Activated naive CD8-positive, alpha-beta T cell treated with anti-CD3 and anti-CD28 coated beads, Interleukin-2, amount 10 ng/mL, durations not matched to agents 7 days and 5 days (primary cell): ENCODE results near the gene COL23A1. TPM values are rescaled to one million over a fixed set of nuclear protein-coding genes. Genes with fewer than 3 reads are reported as not detected.
A peak's percentile ranks its signal among the peaks of the same experiment; 100 is the strongest.
"Not testable (repeated sequence)": the region's sequence is repeated elsewhere in the genome, so short reads cannot be mapped to it uniquely, and the experiment has no call there.

ENCODE experiments used
- ATAC-seq: fragments of 150-1000 bp; cut with Tn5 transposase; one replicate; pipeline ENCODE4 v1.10.0; 2021; ENCODE audit warnings: low read depth, moderate library complexity
- POLR2A ChIA-PET: fragments of 350-600 bp; sonication (Branson Sonifier 250); formaldehyde crosslinking; loops from one replicate; lab custom pipeline; 2021; ENCODE audit warnings: antibody characterized with exemption; lab: Charles Lee
- DNase-seq: peaks from one replicate; pipeline ENCODE4 v3.0.0; 2021
- H3K27ac Mint-ChIP-seq: one replicate; pipeline ENCODE4 v1.8.0; 2022; ENCODE audit warnings: mild to moderate bottlenecking, mixed read lengths
- H3K27me3 Mint-ChIP-seq: one replicate; pipeline ENCODE4 v1.8.0; 2022; ENCODE audit warnings: mild to moderate bottlenecking, moderate library complexity, mixed read lengths
- H3K36me3 Mint-ChIP-seq: one replicate; pipeline ENCODE4 v1.8.0; 2021; ENCODE audit warnings: mild to moderate bottlenecking, mixed read lengths
- H3K4me1 Mint-ChIP-seq: one replicate; pipeline ENCODE4 v1.8.0; 2021; ENCODE audit warnings: mixed read lengths
- H3K4me3 Mint-ChIP-seq: one replicate; pipeline ENCODE4 v1.8.0; 2022; ENCODE audit warnings: mild to moderate bottlenecking, moderate library complexity, mixed read lengths
- H3K9me3 Mint-ChIP-seq: one replicate; pipeline ENCODE4 v1.8.0; 2021; ENCODE audit warnings: mixed read lengths
- total RNA-seq, 2 experiments: library from RNA; stranded (reverse); gene quantifications; one replicate each; pipeline ENCODE4 v1.2.3, GENCODE V29; 2021

Gene COL23A1
- total RNA-seq, 2 experiments from 2014 or later = 0.60 to 0.83 TPM

DNA sequence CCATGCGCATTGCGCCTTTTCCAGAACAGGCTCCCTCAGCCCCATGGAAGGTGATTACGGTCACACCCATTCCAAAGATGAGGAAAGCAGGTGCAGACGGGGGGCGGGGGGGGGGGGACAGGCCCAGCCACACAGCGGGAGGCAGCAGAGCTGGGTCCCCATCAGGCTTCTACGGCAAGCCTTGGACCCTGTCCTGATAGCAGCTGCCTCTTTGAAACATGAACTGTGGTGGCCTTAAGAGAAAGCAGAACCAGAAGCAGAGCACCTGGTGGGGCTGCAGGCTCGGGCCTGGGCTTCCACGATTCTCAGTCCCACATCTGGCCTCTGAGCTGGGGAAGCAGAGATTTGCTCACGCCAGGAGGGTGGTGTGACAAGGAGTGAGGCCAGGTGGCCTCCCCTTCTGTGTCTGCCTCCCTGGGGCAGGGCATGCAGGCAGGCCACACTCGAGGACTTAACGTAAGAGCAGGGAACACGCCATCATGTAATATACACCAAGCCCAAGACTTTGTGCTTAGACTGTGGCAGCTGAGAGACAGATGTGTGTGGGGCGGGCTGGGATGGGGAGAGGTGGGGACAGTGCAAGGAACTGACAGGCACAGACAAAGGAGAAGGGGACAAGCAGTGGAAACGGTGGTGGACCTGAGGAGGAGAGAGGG is 343.4 kb downstream of the COL23A1 start:
- ATAC-seq (no peak), DNase-seq (no peak)
- peaks cover 2% of the 10 kb centered on the region for H3K36me3 Mint-ChIP-seq
- no peaks in the 10 kb centered on the region for H3K27me3 Mint-ChIP-seq
- H3K4me3 Mint-ChIP-seq = peak overlapping the region; percentile 25
- peaks cover 56% of the 10 kb centered on the region for H3K4me1 Mint-ChIP-seq
- H3K9me3 Mint-ChIP-seq = no peaks in the 10 kb centered on the region
- H3K27ac Mint-ChIP-seq = peak overlapping the region; percentile 80
- POLR2A ChIA-PET = interaction anchor here (0.9 to 1.3 kb wide), 2 partner anchors 15 to 42 kb away, joined by 4 to 5 read pairs; partner anchors contain the start of genes HNRNPAB and PHYKPL

DNA sequence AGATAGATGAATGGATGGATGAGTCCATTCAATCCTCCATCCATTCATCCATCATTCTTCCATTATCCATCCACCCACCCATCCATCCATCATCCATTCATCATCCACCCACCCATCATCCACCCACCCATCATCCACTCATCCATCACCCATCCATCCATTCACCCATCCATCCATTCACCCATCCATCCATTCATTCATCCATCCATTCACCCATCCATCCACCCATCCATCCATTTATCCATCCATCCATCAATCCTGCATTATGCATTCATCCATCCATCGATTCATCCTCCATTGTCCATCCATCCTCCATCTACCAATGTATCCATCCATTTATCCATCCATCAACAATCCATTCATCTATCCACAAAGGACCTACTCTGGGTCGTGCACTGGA is 344.8 kb downstream of the COL23A1 start:
- Mint-ChIP-seq H3K9me3 (no peaks in the 10 kb centered on the region), H3K36me3 (peaks cover 2% of the 10 kb centered on the region), H3K4me3 (no peak overlapping the region), H3K4me1 (peaks cover 61% of the 10 kb centered on the region), H3K27ac (no peak overlapping the region), H3K27me3 (no peaks in the 10 kb centered on the region)
- ATAC-seq = no peak
- POLR2A ChIA-PET = no interaction called here
- no peak for DNase-seq

DNA sequence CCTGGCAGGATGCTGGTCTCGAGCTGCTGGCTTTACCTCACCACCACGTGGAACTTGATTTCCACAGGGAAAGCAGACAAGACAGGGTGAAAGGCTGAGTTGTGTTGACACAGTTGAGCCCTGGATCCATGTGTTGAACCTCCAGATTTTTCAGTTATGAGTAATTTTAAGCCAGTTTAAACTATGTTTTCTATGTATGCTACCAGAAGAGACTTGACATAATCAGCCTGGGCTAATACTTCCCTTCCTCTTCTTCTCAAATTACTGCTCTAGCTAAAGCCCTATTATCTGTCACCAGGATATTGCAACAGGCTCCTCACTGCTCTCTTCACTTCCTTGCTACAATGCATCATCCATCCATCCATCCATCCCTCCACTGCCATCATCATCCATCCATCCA is 345.6 kb downstream of the COL23A1 start:
- ATAC-seq = no peak
- Mint-ChIP-seq H3K9me3 (no peaks in the 10 kb centered on the region), H3K4me1 (peaks cover 60% of the 10 kb centered on the region), H3K27ac (no peak overlapping the region), H3K36me3 (peaks cover 2% of the 10 kb centered on the region), H3K4me3 (no peak overlapping the region), H3K27me3 (no peaks in the 10 kb centered on the region)
- POLR2A ChIA-PET = interaction anchor here (0.5 kb wide), 1 partner anchor 9 kb away, joined by 4 read pairs; no protein-coding TSS in a partner anchor
- no peak for DNase-seq

DNA sequence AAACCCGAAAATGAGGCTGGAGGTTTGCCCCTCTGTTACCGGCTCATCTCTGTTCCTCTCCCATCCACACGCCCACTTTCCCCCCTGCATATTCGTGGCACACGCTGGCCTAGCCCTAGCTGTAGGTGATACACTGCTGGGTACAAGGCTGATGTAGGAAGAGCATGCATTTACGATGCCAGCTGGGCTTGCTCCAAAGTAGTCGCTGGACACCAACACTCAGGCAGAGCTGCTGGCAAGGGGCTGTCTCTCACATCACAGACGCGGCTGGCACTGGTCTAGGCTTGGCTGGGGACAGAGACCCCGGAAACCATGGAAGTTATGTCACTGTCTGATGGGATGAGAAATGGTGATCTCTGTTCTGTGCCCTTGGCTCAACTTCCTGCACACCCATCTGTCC is 347.8 kb downstream of the COL23A1 start:
- Mint-ChIP-seq H3K4me3 (peak overlapping the region; percentile 95), H3K36me3 (peaks cover 2% of the 10 kb centered on the region), H3K27me3 (no peaks in the 10 kb centered on the region), H3K4me1 (peaks cover 58% of the 10 kb centered on the region), H3K27ac (peak overlapping the region; percentile 98), H3K9me3 (no peaks in the 10 kb centered on the region)
- POLR2A ChIA-PET = interaction anchor here (0.6 to 6.5 kb wide), 3 partner anchors 7 to 1009 kb away, joined by 3 to 75 read pairs (median 6); no protein-coding TSS in a partner anchor
- DNase-seq (no peak), ATAC-seq (no peak)

DNA sequence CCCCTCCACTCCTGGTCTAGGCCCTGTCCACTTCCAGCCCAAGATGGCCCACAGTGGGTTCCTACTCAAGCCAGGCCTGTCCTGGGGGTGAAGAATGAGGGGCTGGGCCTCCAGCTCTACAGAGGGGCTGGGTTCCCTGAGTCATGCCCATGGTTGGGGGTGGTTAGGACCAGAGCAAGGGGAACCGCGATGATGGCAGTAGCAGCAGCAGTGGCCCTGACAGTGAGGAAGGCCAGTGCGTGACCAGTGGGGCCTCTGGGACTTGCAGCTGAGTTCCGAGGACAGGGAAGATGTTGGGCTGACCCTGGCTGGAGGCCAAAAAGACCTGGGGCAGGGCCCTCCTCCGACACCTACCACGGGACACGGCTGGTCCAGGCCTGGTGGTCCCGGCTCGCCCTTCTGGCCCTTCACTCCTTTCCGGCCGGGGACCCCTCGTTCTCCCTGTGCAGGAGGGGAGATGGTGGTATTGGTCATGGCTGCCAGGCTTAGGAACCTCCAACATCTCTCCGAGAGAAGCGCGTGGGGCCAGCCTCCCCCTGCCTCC is 348.4 kb downstream of the COL23A1 start:
- POLR2A ChIA-PET = interaction anchor here (0.5 to 6.5 kb wide), 7 partner anchors 8 to 815 kb away, joined by 3 to 75 read pairs (median 4); partner anchors contain the start of genes GRK6, HNRNPAB and PHYKPL
- Mint-ChIP-seq H3K9me3 (no peaks in the 10 kb centered on the region), H3K4me1 (peaks cover 60% of the 10 kb centered on the region), H3K36me3 (peaks cover 2% of the 10 kb centered on the region), H3K27ac (peak overlapping the region; percentile 98), H3K4me3 (peak overlapping the region; percentile 95), H3K27me3 (no peaks in the 10 kb centered on the region)
- ATAC-seq (peak; percentile 7), DNase-seq (no peak)

DNA sequence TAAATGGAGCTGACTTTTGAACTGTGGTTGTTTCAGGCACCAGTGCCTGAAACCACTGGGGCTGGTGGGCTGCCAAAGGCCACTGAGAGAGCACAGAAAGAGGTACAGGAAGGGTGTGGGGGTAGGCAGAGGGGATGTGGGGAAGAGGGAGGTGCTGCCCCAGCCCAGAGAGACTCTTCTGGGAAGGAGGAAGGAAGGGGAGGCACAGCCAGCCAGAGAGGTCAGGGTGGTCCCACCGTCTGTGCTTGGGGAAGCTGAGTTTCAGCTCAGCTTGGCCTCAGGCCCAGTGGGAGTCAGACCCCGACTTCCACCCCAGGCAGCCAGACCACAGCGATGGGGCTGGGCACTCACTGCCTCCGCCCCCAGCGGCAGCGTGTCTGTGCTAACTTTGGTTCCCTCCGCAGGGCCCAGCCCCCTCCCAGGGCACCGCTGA is 348.9 kb downstream of the COL23A1 start:
- POLR2A ChIA-PET = interaction anchor here (0.5 to 6.5 kb wide), 8 partner anchors 9 to 815 kb away, joined by 3 to 75 read pairs (median 4); partner anchors contain the start of genes CLK4, GRK6, HNRNPAB and PHYKPL
- Mint-ChIP-seq H3K4me1 (peaks cover 62% of the 10 kb centered on the region), H3K36me3 (peaks cover 2% of the 10 kb centered on the region), H3K27me3 (no peaks in the 10 kb centered on the region), H3K4me3 (peak overlapping the region; percentile 95), H3K27ac (peak overlapping the region; percentile 98), H3K9me3 (no peaks in the 10 kb centered on the region)
- DNase-seq (peak; percentile 77), ATAC-seq (peak; percentile 55)

DNA sequence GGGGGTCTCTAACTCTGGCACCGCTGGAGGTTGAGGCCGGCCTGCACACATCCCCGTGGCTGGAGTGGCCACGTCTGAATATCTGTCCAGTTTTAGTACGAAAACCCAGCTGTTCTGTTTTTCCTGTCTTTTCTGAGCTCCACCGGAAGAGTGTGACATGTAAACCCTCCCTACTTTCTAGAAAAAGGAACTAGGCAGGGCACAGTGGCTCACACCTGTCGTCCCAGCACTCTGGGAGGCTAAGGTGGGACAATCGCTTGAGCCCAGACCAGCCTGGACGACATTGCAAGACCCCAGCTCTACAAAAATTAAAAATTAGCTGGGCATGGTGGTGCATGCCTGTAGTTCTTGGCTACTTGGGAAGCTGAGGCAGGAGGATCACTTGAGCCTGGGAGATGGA is 349.4 kb downstream of the COL23A1 start:
- peak overlapping the region; percentile 98 for H3K27ac Mint-ChIP-seq
- DNase-seq (peak; percentile 59), ATAC-seq (peak; percentile 19)
- H3K4me3 Mint-ChIP-seq = peak overlapping the region; percentile 95
- peaks cover 2% of the 10 kb centered on the region for H3K36me3 Mint-ChIP-seq
- POLR2A ChIA-PET = interaction anchor here (0.9 to 6.5 kb wide), 7 partner anchors 8 to 814 kb away, joined by 3 to 75 read pairs (median 5); partner anchors contain the start of genes CLK4, GRK6, HNRNPAB and PHYKPL
- no peaks in the 10 kb centered on the region for H3K9me3 Mint-ChIP-seq
- H3K27me3 Mint-ChIP-seq = no peaks in the 10 kb centered on the region
- peaks cover 62% of the 10 kb centered on the region for H3K4me1 Mint-ChIP-seq

DNA sequence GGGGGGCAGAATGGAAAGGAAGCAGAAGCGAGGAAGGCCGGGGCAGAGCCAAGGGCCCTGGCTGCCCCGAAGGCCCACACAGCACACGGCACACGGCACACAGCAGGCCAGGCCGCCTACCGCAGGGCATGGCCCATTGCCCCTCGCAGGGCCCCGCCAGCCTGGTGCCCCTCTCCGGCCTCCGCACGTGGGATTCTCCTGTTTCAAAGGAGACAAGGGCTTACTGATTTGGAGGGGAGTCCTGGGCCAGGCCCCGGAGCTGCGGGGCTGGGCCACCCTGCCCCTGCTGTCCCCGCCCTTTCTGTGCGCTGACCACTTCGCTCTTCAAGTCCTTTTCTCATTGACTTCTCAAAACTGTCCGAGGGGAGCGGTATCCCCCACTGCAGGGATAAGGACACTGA is 349.9 kb downstream of the COL23A1 start:
- H3K9me3 Mint-ChIP-seq = no peaks in the 10 kb centered on the region
- H3K27ac Mint-ChIP-seq = peak overlapping the region; percentile 98
- POLR2A ChIA-PET = interaction anchor here (1.0 to 6.5 kb wide), 6 partner anchors 8 to 814 kb away, joined by 3 to 75 read pairs (median 6); partner anchors contain the start of genes CLK4, GRK6, HNRNPAB and PHYKPL
- H3K4me1 Mint-ChIP-seq = peaks cover 66% of the 10 kb centered on the region
- ATAC-seq (no peak), DNase-seq (peak; percentile 56)
- peak overlapping the region; percentile 95 for H3K4me3 Mint-ChIP-seq
- H3K27me3 Mint-ChIP-seq = no peaks in the 10 kb centered on the region
- H3K36me3 Mint-ChIP-seq = peaks cover 2% of the 10 kb centered on the region

DNA sequence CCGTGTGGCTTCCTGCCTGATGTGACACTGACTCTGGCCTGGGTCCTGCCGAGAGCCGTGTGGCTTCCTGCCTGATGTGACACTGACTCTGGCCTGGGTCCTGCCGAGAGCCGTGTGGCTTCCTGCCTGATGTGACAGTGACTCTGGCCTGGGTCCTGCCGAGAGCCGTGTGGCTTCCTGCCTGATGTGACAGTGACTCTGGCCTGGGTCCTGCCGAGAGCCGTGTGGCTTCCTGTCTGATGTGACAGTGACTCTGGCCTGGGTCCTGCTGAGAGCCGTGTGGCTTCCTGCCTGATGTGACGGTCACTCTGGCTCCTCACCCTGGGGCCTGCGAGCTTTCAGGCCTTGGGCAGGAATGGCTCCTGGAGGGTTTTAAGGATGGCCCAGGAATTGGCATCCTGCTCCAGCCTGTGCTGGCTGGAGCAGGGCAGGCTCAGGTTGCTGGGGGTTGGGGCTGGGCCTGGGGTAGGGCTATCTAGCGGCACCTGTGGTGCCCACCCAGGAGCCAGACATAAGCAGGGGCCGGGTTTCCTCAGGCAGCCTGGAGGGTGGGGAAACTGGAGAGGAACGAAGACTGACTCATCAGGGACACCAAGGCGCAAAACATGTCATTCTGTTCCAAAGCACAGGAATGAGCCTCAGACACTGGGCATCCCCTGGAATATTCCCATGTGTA is 350.4 kb downstream of the COL23A1 start:
- H3K27ac Mint-ChIP-seq = peak overlapping the region; percentile 98
- peak overlapping the region; percentile 78 for H3K4me3 Mint-ChIP-seq
- ATAC-seq = peak; percentile 5
- POLR2A ChIA-PET = interaction anchor here (1.0 to 6.5 kb wide), 3 partner anchors 10 to 35 kb away, joined by 4 to 75 read pairs (median 16); partner anchors contain the start of gene HNRNPAB
- H3K9me3 Mint-ChIP-seq, H3K27me3 Mint-ChIP-seq, H3K36me3 Mint-ChIP-seq: not testable (repeated sequence)
- H3K4me1 Mint-ChIP-seq = peaks cover 71% of the 10 kb centered on the region
- DNase-seq = peak; percentile 68

DNA sequence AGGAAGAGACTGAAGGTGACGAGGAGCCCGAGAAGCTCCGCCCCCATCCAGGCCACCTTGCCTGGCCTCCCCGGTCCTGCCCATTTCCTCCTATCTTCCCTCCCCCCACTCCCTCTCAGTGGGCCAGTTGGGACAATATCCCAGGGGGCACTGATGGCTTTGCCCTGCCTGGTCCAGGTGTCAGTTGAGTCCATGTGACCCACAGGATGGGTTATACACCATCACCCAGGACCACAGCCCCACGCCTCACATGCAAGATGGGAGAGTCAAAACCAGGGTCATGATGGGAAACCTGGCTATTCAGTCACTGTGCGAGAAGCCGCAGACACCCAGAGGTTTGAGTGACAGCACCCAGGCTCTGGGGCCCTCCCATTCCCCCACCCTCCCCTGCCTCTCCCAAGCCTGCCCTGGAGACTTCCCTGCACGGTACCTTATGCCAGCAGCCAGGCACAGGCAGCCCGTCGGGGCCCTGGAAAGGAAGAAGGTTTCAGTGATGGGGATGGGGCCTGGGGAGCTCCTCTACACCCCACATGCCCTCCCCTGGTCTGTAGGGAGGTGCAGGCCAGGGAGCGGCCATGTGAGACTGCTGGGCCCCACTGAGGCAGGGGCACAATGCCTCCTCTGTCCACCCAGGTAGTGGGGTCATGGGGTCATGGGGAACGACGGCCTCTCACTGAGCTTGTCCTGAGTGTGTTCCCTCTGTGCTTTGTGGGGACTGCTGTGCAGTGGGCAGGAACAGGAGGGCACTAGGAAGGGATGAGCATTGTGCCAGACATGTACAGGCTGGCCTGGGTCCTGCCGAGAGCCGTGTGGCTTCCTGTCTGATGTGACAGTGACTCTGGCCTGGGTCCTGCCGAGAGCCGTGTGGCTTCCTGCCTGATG is 351.2 kb downstream of the COL23A1 start:
- peak overlapping the region; percentile 96 for H3K27ac Mint-ChIP-seq
- POLR2A ChIA-PET = interaction anchor here (1.0 to 6.5 kb wide), 2 partner anchors 11 to 34 kb away, joined by 4 to 75 read pairs; partner anchors contain the start of gene HNRNPAB
- ATAC-seq = peak; percentile 33
- no peaks in the 10 kb centered on the region for H3K9me3 Mint-ChIP-seq
- H3K36me3 Mint-ChIP-seq = no peaks in the 10 kb centered on the region
- peak overlapping the region; percentile 73 for H3K4me3 Mint-ChIP-seq
- H3K4me1 Mint-ChIP-seq = peaks cover 76% of the 10 kb centered on the region
- no peaks in the 10 kb centered on the region for H3K27me3 Mint-ChIP-seq
- DNase-seq = peak; percentile 66

DNA sequence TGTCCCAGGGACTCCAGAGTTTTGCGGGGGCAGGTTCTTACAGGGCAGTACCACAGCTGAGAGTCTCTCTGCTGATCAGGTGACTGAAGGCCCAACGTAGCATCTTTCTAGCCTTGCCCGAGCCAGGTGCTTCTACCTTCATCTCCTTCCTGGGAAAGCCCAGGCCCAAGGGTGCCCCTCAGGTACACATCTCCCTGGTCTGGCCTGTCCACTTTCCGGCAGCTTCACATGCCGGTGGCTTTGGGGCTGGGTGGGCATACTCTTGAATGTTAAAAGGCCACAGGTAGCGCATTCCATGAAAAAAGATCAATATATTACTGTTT is 351.9 kb downstream of the COL23A1 start:
- DNase-seq (no peak), ATAC-seq (no peak)
- H3K27ac Mint-ChIP-seq = peak overlapping the region; percentile 96
- no peaks in the 10 kb centered on the region for H3K27me3 Mint-ChIP-seq
- POLR2A ChIA-PET = interaction anchor here (0.9 to 6.5 kb wide), 3 partner anchors 12 to 1312 kb away, joined by 3 to 75 read pairs (median 3); partner anchors contain the start of gene RUFY1
- no peaks in the 10 kb centered on the region for H3K9me3 Mint-ChIP-seq
- no peaks in the 10 kb centered on the region for H3K36me3 Mint-ChIP-seq
- peaks cover 74% of the 10 kb centered on the region for H3K4me1 Mint-ChIP-seq
- peak overlapping the region; percentile 73 for H3K4me3 Mint-ChIP-seq
